NOMO-1 treated with dmso at 0.1 percent for 144 hours (cell line): ENCODE data around the gene MAT2B.
"Not testable (repeated sequence)": the region's sequence is repeated elsewhere in the genome, so short reads cannot be mapped to it uniquely, and the experiment has no call there.

Experiments
- DNase-seq: peaks from one replicate; lab custom pipeline; 2025; ENCODE audit not compliant: unreplicated experiment; lab: John Stamatoyannopoulos, UW

Gene MAT2B

DNA sequence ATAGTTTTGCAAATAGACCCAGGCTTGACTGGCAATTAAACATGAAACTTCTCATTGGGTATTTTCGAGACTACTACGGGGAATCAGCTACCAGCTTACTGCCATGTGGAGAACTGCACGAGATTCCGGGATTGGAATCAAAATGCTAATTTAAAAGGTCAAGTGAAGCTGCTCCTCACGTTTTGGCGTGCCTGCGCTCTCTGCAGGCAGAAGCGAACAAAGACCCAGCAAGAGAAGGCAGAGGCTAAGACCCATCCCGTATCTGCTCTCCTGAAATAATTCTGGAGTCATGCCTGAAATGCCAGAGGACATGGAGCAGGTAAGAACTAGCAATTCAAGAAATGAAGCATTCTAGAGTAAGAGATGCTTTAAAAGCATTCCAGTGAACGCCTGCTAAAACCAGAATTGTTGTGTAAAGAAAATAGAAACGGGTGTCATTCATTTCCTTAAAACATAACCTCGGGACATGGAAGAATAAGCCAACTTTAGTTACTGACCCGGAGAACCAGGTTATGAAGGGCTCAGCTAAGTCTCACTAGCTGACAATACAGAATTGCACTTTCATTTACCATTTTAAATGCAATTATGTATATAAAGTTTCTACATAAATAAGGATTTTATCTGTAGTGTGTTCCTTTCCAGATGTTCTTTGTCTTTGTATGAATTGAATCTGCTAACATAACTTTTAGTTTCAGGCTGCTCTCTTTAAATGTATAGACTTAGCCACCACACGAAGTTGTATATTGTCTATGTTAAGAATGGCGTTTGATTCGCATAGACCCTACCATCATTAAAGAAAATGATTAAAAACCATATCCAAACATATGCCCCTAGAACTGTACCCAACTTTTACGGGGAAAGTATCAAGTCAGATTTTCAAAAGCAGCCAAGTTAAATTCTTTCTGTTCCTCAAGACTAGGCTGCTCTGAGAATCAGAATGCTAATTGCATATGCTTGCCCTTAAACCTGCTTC is 2.0 kb upstream of the MAT2B start:
- peak; percentile 36 for DNase-seq

- DNase-seq: peak; percentile 35
Observed at GRCh38 chr5:163504079-163504931, 1.1 kb upstream of the MAT2B start.

DNA sequence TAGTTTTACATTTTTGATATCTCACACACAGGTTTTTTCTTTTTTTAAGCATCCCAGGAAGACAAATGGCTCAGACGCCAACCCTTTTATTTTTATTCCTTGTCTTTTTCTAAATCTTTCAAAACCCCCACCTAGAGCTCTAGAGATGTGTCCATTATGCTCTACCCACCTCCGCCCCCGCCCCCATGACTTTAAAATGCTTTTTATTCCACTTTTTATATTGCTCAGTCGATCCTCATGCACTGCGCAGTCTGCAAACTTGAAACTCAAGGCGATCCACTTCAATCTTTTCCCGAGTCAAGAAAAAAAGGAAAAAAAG is 411 bp upstream of the MAT2B start:
- DNase-seq: no peak

GRCh38 chr5:163506095-163506457 is 657 bp downstream of the MAT2B start:
- no peak for DNase-seq

GRCh38 chr5:163506726-163507125 is 1.3 kb downstream of the MAT2B start:
- DNase-seq: no peak

DNA sequence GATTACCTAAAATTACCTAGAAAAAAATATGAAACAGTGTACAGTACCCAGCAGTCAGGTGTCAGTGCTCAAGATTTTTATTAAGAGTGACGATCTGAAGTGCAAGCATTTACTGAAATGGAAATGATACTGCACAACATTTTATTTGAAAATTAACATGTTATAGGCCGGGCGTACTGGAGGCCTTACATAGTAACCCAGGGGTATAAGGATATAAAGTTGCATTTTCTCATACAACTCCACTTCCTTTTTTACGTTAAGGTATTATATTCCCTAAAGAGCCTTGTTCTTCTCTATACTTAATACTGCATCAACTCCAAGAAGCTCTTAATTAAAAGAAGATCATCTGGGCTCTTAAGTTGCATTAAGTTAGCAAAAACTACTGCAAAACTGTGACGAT is 3.3 kb downstream of the MAT2B start:
- no peak for DNase-seq

GRCh38 chr5:163509291-163509951 is 4.0 kb downstream of the MAT2B start:
- no peak for DNase-seq

DNA sequence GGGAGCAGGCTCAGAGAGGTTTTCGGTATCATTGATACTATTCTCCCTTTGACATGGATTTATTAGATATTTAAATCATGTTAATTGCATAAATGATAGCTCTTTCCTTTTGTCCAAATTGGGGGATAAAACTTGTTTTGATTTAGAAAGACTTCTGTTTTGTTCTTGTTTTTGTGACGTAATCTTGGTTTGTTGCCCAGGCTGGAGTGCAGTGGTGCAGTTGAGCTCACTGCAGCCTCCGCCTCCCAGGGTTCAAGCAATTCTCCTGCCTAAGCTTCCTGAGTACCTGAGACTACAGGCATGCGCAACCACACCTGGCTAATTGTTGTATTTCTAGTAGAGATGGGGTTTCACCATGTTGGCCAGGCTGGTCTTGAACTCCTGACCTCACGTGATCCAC is 7.1 kb downstream of the MAT2B start:
- DNase-seq: no peak

DNA sequence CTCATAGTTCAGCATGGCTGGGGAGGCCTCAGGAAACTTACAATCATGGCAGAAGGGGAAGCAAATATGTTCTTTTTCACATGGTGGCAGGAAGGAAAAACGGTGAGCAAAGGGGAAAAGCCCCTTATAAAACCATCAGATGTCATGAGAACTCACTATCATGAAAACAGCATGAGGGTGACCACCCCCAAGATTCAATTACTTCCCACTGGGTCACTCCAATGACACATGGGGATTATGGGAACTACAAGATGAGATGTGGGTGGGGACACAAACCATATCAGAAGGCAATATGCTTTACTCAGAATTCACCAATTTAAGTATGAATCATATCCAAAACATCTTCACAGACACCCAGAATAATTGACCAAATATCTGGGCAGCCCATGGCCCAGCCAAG is 19.7 kb downstream of the MAT2B start:
- no peak for DNase-seq

- DNase-seq: no peak
Observed at GRCh38 chr5:163529698-163530097, 24.3 kb downstream of the MAT2B start.

DNA sequence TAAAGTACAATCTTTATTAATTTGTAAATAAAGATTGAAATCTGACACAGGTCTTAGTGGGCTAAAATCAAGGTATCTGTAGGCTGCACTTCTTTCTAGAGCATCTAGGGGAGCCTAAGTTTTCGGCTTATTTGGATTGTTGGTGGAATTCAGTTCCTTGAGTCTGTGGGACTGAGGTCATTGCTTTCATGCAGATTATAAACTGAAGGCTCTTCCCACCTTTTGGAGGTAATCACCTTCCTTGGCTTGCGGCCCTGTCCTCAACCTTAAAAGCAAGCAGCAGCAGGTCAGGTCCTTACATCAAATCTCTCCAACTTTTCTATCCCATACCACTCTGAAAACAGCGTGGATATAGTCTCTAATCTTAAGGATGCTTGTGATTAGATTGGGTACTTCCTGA is 25.9 kb downstream of the MAT2B start:
- DNase-seq: no peak

DNA sequence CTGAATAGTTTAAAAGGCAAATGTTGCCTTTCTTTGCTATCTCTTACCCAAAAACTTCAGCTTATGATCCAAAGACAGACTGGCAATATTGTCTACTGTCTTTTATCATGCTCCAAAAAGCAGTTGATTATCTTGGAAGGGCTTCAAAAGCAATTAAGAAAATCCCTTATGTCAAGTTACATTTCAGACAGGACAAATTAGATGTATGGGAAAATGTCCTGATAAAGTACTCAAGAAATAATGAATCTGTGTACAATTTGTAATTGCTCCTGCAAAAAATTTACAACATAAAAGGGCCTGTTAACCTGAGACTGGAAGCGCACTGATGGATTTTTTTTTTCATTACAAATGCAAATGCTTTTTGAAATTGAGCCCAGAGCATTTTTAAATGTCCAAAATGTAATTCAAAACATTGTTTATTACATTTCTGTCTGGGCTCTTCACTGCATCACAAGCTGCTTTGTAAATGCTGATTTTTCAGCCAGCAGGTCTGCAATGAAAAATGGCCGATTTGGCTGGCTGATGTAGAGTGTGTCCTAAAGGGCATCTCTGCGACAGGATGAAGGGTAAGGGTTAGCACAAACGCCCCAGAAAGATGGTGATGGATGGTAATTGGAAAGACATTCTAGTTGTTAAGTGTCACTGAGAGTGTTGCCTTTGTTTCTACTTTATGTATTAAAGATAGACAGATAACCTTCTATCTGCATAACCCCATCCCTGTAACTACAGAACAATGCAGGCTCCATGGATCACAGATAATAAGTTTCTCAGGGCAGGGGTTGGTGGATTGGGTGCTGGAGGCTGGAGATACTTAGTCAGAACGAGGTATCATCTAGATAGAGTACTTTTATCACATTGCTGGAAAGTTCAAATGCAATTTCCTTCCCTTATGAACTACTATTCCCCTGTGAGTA is 27.0 kb downstream of the MAT2B start:
- no peak for DNase-seq

- DNase-seq: no peak
Observed at GRCh38 chr5:163533223-163533622, 27.8 kb downstream of the MAT2B start.

DNA sequence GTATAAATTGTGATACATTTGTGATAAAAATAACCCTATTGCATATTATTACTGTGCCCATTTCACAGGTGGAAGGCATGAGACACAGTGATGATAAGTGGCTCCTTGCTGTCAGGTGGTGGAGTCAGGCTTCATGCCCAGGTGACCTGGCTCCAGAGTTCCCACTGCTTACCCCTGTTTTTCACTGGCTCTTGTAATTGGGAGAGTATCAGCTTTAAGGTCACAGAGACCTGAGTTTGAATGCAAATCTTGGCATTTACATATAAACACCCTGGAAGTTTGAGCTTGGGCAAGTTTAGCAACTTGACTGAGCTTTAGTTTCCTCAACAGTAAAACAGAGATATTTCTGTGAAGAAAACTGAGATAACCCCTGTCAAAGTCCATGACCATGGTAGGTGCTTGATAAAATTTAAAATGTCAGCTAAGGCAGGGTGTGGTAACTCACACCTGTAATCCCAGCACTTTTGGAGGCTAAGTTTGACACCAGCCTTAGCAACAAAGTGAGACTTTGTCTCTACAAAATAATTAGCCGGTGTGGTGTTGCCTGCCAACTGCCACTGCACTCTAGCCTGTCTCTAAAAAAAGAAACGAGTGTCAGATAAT is 29.2 kb downstream of the MAT2B start:
- no peak for DNase-seq

DNA sequence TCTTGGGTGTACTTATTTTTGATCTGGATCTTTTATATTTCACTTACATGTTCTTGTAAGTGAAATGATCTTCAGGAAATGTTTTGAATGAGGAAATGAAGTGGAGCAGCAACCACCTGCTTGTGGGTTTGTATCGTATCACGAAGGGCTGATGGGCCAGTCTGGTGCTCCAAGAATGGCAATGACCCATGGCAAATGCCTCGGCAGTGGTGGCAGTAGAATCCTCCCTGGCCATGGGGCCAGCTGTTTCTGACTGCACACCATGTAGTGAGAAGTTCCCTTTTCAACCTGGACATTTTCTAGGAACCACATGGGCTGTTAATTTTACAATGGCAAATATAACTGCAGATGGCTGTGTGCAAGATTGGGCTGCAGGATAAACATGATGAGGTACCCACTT is 29.9 kb downstream of the MAT2B start:
- no peak for DNase-seq

DNA sequence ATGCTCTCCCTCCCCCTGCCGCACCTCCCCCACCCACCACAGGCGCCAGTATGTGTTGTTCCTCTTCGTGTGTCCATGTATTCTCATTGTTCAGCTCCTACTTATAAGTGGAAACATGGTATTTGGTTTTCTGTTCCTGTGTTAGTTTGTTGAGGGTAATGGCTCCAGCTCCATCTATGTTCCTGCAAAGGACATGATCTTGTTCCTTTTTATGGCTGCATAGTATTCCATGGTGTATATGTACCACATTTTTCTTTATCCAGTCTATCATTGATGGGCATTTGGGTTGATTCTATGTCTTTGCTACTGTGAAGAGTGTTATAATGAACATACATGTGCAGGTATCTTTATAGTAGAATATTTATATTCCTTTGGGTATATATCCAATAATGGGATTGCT is 31.0 kb downstream of the MAT2B start:
- DNase-seq: not testable (repeated sequence)

- no peak for DNase-seq
Observed at GRCh38 chr5:163540696-163541095, 35.3 kb downstream of the MAT2B start.

GRCh38 chr5:163542771-163543170 is 37.4 kb downstream of the MAT2B start:
- no peak for DNase-seq

- no peak for DNase-seq
Observed at GRCh38 chr5:163544041-163544440, 38.6 kb downstream of the MAT2B start.

GRCh38 chr5:163544836-163545235 is 39.4 kb downstream of the MAT2B start:
- no peak for DNase-seq
